Measurements from ENCODE around the gene CNGA3. TPM values are rescaled to one million over a fixed set of nuclear protein-coding genes. Genes with fewer than 3 reads are reported as not detected.
"Not testable (repeated sequence)": the region's sequence is repeated elsewhere in the genome, so short reads cannot be mapped to it uniquely, and the experiment has no call there.

Gene CNGA3
- total RNA-seq, result not detected

DNA sequence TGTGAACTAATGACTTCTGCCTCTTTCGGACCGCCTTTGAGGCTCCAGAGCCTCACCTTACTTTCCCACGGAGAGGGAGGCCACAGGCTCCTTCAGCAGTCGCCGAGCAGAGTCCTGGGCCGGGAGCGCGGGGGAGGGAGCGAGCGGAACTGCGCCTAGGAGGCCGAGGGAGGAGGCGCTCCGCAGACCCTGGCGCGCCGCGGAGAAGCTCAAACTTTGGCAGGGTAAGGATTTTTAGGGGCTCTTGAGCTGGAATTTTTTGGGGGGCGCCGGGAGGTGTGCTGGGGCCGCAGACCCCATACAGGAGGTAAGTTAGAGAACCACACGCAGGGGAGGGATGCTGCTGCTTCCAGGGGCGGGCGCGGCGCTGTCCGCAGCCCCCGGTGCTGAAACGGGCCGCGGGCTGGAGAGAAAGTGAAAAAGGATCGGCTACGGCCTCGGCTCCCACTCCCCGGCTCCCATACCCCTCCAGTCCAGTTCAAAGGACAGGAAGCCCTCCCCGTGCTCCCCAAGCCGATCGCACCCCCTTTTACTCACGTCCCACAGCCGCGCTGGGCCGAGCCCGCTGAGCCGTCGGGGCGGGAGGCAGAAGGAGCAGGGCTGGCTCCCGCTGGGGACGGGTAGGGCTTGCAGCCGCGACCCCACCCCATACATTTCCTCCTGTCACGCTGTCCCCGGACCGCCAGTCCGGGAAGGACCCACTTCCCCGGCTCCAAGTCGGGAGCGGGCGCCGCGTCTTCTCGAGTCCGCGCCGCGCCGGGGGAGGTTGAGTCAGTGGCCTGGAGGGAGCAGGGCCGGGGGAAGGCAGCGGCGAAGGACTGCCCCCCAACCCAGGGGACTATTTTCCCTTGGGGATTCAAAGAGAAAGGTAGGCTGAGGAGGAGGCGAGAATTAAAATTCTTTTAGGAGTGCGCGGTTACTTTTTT lies at the start of gene CNGA3:
Gene CNGA3 (plus strand): TSS at position 146 of the 926 bp plus-strand sequence. CDS start 23,520 bp downstream, outside the sequence.
- peak; percentile 46 for ATAC-seq
- no peak for DNase-seq (ENCODE audit: low spot score)

DNA sequence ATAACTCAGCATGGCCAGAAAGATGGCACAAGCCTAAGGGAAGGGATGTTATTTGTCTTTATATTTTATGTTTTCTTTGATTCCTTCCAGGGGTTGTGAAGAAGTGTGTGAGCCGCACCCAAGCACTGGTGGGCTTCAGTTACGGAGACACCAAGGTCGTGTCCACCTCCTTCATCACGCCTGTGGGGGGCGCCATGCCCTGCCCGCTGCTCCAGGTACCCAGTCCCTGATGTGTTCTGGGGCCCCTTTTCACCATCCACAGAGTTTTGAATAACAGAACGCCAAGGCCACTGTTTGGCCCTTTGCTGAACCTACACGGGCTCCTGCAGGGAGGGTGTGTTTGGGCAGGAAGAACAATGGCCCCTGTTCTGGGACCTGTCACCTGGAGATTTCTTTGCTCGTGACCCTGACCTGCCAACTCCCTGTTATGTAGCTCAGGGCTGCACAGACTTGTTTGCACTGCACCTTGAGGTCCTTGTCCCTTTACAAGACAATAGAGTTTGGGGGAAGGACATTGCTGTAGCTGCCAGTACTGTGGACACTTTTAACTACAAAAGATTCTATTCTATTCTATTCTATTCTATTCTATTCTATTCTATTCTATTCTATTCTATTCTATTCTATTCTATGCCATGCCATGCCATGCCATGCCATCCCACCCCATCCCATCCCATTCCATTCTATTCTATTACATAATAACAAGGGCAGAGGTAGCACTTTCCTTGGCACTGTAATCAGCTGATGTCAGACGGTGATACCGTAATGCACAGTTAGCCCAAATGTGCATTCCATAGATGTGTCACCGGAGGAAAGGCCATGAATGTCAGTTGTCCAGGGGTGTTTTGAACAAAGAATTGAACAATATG lies 48.2 kb upstream of the CNGA3 start:
- DNase-seq (ENCODE audit: low spot score), result no peak
- ATAC-seq, result no peak

DNA sequence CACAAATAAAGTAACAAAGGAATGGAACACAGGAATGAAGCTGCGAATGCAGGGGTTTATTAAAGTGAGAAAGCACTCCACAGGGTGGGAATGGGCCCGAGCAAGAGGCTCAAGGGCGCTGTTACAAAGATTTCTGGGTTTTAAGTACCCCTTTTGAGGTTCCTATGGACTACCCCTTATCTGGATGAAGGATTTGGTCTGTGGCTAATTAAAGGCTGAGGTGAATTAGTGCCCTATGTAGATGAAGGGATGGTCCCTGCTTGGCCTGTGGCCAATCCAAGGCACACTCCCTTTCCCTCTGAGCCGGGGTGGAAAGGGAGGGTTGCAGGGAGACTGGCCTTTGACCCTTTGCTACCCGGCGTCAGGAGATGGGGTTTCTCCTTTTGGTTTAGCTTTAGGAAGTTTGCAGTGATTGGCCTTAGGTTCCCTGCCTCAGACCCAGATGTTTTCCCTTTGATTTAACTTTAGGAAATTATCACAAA lies 47.5 kb upstream of the CNGA3 start:
- ATAC-seq (no peak), DNase-seq (ENCODE audit: low spot score) (no peak)

DNA sequence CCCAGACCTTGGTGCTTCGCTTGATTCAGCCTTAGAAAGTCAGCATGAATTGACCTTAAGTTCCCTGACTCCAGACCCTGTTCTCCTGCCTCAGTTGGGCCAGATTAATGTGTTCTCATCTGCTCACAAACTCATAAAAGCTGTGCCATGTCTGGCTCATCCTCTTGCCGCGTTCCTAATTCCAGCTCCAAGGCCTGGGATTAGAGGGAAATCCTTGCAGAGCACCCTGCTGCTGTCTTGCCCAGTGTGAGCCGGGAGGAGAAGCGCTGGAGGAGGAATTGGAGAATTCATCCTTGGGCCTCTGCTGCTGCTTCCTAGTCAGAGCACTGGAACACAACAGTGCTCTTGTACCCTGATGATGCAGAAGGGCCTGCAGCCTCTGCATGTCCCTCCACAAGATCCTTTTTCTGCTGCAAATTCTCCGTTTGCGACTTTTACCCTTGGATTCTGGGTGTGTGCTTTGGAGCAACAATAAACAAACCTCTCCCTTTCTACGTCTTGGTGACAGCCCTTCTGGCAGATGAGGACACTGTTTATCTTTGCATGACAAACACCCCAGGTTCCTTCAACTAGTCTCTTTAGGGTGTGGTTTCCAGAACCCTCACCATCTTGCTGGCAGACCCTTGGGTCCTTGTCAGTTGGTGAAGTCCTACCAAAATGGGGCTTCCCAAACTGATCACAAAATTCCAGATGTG lies 46.9 kb upstream of the CNGA3 start:
- ATAC-seq (no peak), DNase-seq (ENCODE audit: low spot score) (no peak)

DNA sequence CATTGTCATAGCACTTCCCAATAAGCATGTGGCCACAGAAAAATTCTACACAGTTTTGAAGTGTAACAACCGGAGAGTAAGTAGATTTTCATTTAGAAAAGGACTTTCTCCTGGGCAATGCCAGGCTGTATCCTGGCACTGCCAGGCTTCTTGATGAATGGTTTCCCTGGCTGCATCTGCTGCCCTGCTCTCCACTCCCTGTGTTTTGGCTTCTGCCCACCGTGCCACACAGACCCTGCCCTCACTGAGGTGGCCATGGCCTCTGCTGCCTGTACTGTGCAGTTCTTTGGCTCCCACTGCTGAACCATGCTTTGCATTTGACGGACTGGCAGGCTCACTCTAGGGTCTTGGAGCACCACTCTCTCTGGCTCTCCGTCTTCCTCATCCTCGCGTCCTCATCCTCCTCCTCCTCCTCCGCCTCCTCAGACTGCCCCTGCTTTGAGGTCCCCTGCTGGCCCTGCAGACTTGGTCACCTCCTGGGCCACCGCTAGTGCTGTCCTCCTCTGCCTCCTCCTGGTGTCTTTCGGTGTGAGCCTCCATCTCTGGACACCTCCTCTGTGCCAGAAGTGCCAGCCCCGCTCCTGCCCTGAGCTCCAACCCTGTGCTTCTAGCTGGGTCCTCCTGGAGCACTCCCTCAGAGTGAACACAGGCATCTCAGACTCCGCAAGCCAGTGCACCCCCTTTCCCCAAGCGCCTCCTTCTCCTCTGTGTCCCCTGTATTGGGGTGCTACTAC lies 45.9 kb upstream of the CNGA3 start:
- ATAC-seq, result no peak
- DNase-seq (ENCODE audit: low spot score), result no peak

DNA sequence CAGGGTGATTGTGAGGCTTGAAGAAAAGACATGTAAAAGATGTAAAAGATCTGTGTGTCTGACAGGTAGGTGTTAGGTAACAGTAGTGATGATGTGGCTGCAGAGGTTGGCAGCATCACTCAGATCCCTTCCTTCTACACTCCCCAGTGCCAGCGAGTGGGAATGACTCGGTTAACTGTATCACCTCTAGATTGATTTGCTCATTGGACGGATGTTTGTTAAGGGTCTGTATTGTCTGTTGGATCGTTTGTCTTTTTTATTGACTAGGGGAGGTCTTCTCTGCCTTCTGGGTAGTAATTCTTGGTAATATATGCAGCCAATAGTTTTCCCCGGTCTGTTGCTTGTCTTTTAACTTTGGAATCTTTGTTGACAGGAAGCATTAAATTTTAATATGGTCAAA lies 44.8 kb upstream of the CNGA3 start:
- no peak for ATAC-seq
- no peak for DNase-seq (ENCODE audit: low spot score)

DNA sequence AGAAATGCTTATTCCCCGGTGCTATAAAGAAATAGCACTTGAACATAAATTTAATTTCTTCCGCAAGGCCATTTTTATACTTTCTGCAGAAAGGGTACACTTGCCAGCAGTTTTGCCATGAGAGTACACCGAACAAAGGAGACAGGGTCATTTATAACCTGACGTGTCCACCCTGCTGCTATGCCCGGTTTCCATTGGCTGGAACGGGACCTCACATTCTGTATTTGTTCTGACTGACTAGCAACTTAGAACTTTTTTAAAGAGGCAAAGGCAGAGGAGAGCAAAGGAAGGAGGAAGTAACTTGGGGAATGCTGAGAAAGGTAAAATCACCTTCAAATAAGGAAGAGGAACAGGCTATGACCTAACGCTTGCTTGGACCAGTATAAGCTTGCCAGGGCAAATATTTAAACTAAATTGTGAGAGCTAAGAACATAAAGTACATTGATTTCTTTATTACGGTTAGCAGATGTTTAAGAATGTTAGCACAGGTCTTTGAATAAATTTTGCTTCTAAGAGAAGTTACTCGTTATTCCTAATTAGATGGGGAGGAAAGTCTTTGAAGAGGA lies 39.0 kb upstream of the CNGA3 start:
- DNase-seq (ENCODE audit: low spot score); ATAC-seq: not testable (repeated sequence)

DNA sequence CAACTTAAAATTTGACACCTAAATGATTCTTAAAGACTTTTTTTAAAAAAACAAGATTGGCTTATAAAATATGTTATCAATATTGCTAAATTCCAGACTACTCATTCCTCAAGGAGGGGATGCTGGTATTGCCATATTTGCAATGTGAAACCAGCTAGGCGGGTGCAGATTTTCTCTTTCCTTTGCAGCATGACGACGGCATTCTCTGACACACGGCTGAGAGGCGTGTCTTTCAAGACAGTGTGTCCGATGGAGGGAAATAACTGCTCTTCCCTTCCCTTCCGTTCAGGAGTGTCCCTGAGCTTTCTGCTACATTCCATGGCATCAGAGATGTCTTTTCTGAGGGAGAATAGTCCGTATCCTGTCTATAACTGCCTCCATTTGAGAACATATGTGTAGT lies 38.2 kb upstream of the CNGA3 start:
- ATAC-seq (no peak), DNase-seq (ENCODE audit: low spot score) (no peak)

DNA sequence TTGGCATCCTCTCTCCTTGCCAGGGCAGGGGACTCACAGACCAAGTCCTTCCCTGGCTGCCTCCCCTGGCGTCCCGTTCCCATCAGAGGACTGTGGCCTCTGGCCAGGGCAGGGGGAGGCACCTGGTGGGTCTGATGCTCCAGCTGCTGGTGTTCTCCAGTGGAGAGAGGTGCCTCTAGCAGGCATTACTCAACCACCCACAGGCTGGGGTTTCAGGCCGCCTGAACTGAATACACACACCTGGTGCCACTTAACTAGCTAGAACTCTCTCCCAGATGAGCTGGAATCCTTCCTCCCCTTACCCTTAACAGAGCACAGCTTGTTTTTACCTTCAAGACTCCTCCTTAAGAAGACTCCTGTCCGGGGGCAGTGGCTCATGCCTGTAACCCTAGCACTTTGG lies 37.7 kb upstream of the CNGA3 start:
- no peak for ATAC-seq
- DNase-seq (ENCODE audit: low spot score), result no peak

DNA sequence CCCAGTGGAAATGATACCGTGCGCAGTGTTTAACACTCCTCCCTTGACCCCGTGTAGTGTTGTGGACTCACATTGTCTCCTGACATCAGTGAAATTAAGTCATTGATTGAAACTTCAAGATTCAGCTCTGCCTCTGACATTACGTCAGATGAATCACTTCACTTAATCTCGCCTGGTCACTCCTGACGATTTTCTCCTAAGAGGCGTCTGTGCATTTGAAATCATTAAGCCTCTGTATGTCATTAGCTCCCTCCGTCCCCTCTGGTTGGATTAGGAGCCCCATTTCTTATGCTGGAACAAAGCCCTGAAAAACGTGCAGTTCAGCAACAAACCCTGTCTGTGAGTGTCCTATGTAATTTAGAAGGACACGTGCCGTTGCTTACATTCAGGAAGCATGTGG lies 36.7 kb upstream of the CNGA3 start:
- ATAC-seq (no peak), DNase-seq (ENCODE audit: low spot score) (no peak)

DNA sequence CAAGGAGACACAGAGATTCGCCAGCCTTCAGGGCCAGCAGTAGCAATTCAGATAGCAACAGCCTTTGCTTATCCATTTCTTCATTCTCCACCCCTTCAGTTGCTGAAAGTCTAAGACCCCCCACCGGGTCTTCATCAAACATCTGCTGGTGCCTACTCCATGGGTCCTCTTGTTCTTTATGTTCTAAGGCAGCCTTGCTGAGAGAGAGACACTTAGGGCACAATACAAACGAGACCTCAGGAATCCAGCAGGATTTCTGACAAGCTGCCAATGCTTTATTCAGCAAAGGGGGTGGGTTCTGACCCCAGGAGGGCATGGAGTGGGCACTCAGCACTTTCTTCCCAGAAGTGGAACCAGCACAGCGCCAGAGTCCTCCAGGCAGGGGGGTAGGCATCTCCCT lies 36.2 kb upstream of the CNGA3 start:
- DNase-seq (ENCODE audit: low spot score) (no peak), ATAC-seq (no peak)

DNA sequence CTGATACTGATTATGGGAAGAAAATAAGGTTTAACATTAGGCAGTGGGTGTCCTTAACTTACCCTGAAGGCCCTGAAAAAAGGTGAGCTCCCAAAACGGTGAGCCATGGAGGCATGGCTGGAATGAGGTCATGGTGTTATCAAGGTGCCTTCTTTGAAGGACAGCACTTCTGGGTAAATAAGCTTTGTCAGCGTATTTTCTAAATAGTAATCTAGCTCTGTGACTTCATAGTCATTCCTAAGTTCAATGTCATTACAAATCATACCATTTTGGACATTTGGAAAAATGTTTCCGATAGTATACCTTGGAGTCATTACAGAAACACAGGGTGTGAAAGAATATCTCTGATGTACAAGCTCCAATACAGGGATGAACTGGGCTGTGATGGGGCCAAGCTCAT lies 35.2 kb upstream of the CNGA3 start:
- DNase-seq (ENCODE audit: low spot score) (no peak), ATAC-seq (no peak)

DNA sequence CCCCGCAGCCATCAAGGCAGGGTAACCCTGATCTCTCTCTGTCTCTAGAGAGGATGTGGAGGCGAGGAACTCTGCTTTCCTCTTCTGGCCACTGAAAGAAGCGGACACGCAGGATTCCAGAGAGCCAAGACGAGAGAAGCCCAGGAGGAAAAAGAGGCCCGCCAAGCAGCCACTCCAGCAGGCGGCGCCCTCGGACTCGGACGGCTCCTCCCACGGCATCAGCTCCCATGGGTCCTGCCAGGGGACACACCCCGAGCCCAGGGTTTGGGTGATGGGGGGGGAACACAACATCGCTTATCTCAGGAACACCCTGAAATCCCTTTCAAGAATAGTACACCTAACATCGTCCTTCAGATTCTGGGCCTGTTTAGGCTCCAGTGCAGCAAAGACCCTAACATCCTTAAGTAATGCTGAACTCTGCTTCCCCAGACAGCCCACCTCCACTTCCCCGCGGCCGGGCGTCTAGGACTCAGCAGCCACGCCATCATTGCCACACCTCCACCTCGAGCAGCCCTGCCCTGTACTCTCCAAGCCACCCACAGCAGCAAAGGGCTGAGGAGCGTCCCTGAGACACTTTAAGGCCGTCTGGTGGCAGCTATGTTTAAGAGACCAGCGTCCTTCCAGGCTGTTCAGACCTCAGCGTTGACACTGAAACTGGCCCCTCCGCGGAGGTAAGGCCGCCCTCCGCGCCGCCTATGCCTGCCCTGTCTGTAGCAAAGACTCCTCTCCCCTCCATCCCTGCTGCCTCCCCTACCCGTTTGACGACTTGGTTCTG lies 34.3 kb upstream of the CNGA3 start:
- no peak for ATAC-seq
- no peak for DNase-seq (ENCODE audit: low spot score)

DNA sequence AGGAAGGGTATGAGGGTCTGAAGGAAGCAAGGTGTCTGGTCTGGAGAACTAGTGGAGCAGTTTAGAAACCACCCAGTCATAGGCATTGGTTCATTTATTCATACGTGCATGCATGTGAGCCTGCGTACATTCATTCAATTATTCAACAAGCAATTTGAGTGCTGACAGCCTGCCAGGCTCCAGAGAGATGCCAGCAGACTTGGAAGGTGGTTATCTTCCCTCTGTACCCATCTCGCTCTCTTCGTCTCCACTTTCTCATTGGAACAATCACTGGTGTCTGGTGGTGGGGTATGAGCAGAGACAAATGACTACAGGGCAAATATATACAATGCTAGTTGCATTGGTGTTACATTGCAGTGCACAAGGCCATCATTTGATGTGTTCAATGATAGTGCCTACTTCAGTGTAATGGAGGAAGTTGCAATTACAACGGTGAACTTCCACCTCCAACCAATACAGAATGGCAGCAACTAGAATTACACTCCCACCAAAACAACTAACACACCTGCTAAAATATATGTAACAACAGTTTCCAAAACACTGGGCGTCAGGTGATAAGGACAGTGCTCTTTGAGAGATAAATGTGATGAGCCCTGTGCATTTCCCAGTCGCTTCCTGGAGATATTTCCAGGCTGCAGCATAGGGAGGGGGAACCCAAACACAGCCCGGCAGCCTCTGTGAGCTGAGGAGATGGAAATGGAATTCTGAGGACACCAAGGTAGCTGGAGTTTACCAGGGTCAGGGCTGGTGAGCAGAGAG lies 32.6 kb upstream of the CNGA3 start:
- DNase-seq (ENCODE audit: low spot score) (no peak), ATAC-seq (no peak)

DNA sequence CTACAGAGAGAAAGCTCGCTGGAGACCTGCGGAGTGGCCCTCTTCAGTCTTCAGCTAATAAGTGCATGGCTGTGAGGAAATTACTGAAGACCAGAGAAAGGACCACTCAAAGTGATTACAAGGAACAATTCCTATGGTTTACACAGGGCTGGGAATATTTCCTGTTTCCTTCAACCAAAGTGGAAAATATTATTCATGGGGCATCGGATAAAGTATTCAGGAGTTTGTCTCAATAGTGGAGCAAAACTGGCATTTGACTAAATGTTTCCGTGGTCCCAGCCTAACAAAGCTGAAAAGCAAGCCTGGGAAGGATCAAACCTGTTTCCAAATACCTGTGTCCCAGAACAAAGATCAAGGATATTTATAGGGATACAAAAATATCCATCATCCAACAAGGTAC lies 32.0 kb upstream of the CNGA3 start:
- no peak for ATAC-seq
- no peak for DNase-seq (ENCODE audit: low spot score)

DNA sequence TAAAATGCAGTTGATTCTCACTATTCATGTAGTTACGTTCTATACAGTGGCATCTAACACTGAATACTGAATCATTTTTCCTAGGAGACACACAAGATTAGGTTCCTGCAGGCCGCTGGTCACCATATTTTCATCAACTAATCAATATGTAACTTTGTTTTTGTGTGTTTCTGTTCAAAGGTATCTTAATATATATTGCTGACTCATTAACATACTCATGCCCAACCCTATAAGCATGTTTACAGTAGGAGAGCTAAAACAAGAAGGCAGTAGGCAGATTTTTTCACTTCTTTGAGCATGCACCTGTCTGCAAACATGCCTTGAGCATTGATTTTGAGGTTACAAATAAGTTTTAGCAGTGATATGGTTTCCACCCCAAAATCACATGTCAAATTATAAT lies 30.3 kb upstream of the CNGA3 start:
- no peak for ATAC-seq
- no peak for DNase-seq (ENCODE audit: low spot score)

DNA sequence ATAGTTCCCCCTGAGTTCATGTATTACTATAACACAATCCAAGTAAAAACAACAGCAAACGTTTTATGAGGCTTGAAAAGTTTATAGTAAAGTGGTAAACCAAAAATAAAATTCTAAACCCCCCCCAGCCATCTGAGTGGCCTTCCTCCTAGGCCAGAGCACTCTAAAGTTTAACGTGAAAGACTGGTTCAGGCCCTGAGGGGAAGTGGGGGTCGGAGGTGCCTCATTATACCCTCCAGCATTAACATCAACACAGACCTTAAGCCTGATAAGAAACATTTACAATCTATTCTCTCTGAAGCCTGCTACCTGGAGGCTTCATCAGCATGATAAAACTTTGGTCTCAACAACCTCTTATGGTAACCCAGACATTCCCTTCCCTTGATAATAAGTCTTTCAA lies 29.0 kb upstream of the CNGA3 start:
- ATAC-seq, result no peak
- DNase-seq (ENCODE audit: low spot score), result no peak

DNA sequence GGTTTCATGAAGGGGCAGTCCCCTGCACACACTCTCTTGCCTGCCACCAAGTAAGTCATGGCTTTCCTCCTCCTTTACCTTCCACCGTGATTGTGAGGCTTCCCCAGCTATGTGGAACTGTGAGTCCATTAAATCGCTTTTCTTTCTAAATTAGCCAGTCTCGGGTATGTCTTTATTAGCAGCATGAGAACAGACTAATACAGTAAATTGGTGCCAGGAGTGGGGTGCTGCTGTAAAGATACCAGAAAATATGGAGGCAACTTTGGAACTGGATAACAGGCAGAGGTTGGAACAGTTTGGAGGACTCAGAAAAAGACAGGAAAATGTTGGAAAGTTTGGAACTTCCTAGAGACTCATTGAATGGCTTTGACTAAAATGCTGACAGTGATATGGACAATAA lies 26.1 kb upstream of the CNGA3 start:
- not testable (repeated sequence) for DNase-seq (ENCODE audit: low spot score); ATAC-seq

DNA sequence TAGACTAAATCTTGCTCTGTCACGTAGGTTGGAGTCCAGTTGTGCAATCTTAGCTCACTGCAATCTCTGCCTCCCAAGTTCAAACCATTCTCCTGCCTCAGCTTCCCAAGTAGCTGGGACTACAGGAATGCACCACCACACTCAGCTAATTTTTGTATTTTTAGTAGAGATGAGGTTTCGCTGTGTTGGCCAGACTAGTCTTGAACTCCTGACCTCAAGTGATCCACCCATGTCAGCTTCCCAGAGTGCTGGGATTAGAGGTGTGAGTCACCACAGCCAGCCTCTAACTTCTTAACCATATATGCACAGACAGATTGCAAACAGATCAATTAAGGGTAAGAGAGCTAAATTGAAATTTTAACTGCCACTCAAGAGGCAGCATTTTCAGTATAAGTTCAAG lies 22.1 kb upstream of the CNGA3 start:
- DNase-seq (ENCODE audit: low spot score) (no peak), ATAC-seq (no peak)
